ENCODE results near the gene CCT3. TPM values are rescaled to one million over a fixed set of nuclear protein-coding genes. Genes with fewer than 3 reads are reported as not detected.
"Not testable (repeated sequence)": the region's sequence is repeated elsewhere in the genome, so short reads cannot be mapped to it uniquely, and the experiment has no call there.

The CCT3 gene
- total RNA-seq, 2 donors from 2014 or later: 102 to 146 TPM

GRCh38 chr1:156357977-156358376, 19.9 kb upstream of the CCT3 start:
- Histone ChIP-seq H3K4me1 (no peaks in the 10 kb centered on the region), H3K27ac (no peak overlapping the region), H3K36me3 (no peaks in the 10 kb centered on the region), H3K9me3 (no peaks in the 10 kb centered on the region), H3K27me3 (peaks cover 0 to 3% of the 10 kb centered on the region in 2 donors), H3K4me3 (no peak overlapping the region)
- no peak for TF ChIP-seq CTCF (IDR thresholded peaks at IDR 0.05)
- no peak for DNase-seq (ENCODE audit: low spot score)

GRCh38 chr1:156356875-156357534, 18.9 kb upstream of the CCT3 start:
- H3K27me3 ChIP-seq: peaks cover 0 to 3% of the 10 kb centered on the region in 2 donors
- no peak for DNase-seq (ENCODE audit: low spot score)

GRCh38 chr1:156356262-156356874, 18.3 kb upstream of the CCT3 start:
- Histone ChIP-seq H3K27ac (no peak overlapping the region), H3K4me3 (no peak overlapping the region), H3K9me3 (no peaks in the 10 kb centered on the region), H3K36me3 (no peaks in the 10 kb centered on the region), H3K4me1 (no peaks in the 10 kb centered on the region), H3K27me3 (peaks cover 0 to 3% of the 10 kb centered on the region in 2 donors)
- no peak for TF ChIP-seq CTCF (IDR thresholded peaks at IDR 0.05)
- DNase-seq (ENCODE audit: low spot score): no peak

More at GRCh38 chr1:156356875-156357534, 18.9 kb upstream of the CCT3 start:
- H3K4me1 ChIP-seq: no peaks in the 10 kb centered on the region
- no peak overlapping the region for H3K4me3 ChIP-seq
- H3K27ac ChIP-seq: no peak overlapping the region
- no peaks in the 10 kb centered on the region for H3K36me3 ChIP-seq
- no peaks in the 10 kb centered on the region for H3K9me3 ChIP-seq
- peak; percentile 32 to 64 for TF ChIP-seq CTCF (IDR thresholded peaks at IDR 0.05)

- not testable (repeated sequence) for H3K27ac ChIP-seq; H3K4me1 ChIP-seq; H3K9me3 ChIP-seq; H3K4me3 ChIP-seq; DNase-seq (ENCODE audit: low spot score); H3K36me3 ChIP-seq; H3K27me3 ChIP-seq
Measured at GRCh38 chr1:156352481-156352880, 14.4 kb upstream of the CCT3 start.

- H3K27me3 ChIP-seq: no peaks in the 10 kb centered on the region
- H3K4me1 ChIP-seq: no peaks in the 10 kb centered on the region
- no peak for DNase-seq (ENCODE audit: low spot score)
- no peak overlapping the region for H3K4me3 ChIP-seq
- no peaks in the 10 kb centered on the region for H3K36me3 ChIP-seq
- H3K27ac ChIP-seq: no peak overlapping the region
- TF ChIP-seq CTCF (IDR thresholded peaks at IDR 0.05): no peak
- H3K9me3 ChIP-seq: no peaks in the 10 kb centered on the region
Measured at GRCh38 chr1:156347331-156347730, 9.2 kb upstream of the CCT3 start.

- Histone ChIP-seq H3K27ac (no peak overlapping the region), H3K4me1 (no peaks in the 10 kb centered on the region), H3K9me3 (no peaks in the 10 kb centered on the region), H3K4me3 (no peak overlapping the region), H3K27me3 (no peaks in the 10 kb centered on the region), H3K36me3 (no peaks in the 10 kb centered on the region)
- no peak for TF ChIP-seq CTCF (IDR thresholded peaks at IDR 0.05)
- DNase-seq (ENCODE audit: low spot score): no peak
Measured at GRCh38 chr1:156346636-156347035, 8.5 kb upstream of the CCT3 start.

GRCh38 chr1:156346035-156346434, 7.9 kb upstream of the CCT3 start:
- not testable (repeated sequence) for H3K36me3 ChIP-seq; H3K9me3 ChIP-seq; H3K4me3 ChIP-seq; H3K4me1 ChIP-seq; DNase-seq (ENCODE audit: low spot score); H3K27ac ChIP-seq; H3K27me3 ChIP-seq
